ENCODE results near the gene WNK2. TPM values are rescaled to one million over a fixed set of nuclear protein-coding genes. Genes with fewer than 3 reads are reported as not detected.
"Not testable (repeated sequence)": the region's sequence is repeated elsewhere in the genome, so short reads cannot be mapped to it uniquely, and the experiment has no call there.

Gene WNK2
- total RNA-seq, 2 donors from 2014 or later = 0.70 to 1.1 TPM

DNA sequence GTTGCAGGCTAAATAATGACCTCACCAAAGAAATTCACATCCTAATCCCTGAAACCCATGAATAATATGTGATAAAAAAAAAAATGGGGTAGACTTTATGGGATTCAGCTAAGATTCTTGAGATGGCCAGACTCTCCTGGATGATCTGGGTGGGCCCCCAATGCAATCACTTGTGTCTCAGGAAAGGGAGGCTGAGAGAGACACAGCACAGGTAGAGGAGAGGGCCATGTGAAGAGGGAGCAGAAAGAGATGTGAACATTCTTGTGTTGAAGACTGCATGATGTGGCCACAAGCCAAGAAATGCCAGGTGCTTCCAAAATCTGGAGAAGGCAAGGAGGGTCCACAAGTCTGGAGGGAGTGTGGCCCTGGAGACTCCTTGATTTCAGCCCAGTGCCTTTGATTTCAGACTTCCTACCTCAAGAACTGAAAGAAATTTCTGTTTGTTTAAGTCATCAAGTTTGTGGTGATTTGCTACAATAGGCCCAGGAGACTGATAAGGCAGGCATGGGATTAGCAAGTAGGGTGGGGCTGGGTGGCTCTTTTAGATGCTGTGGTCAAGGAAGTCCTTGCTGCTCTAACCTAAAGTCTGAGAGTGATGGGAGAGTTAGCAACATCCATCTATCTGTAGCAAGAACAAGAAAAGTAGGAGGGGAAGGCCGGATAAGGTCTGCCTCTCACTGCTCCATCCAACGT, 180.9 kb downstream of the WNK2 start:
- peaks cover 0 to 3% of the 10 kb centered on the region in 2 donors for H3K36me3 Mint-ChIP-seq (ENCODE audit: insufficient read depth in 2 of 2)
- H3K27ac Mint-ChIP-seq = no peak overlapping the region
- no peak for DNase-seq
- peaks cover 12% of the 10 kb centered on the region for H3K27me3 Mint-ChIP-seq (ENCODE audit: low read depth)
- no peaks in the 10 kb centered on the region for H3K4me1 Mint-ChIP-seq (ENCODE audit: low read depth)
- peaks cover 2 to 4% of the 10 kb centered on the region in 2 donors for H3K9me3 Mint-ChIP-seq
- ATAC-seq (replicated peaks in 1 of 2) = no peak
- no peak overlapping the region for H3K4me3 Mint-ChIP-seq

DNA sequence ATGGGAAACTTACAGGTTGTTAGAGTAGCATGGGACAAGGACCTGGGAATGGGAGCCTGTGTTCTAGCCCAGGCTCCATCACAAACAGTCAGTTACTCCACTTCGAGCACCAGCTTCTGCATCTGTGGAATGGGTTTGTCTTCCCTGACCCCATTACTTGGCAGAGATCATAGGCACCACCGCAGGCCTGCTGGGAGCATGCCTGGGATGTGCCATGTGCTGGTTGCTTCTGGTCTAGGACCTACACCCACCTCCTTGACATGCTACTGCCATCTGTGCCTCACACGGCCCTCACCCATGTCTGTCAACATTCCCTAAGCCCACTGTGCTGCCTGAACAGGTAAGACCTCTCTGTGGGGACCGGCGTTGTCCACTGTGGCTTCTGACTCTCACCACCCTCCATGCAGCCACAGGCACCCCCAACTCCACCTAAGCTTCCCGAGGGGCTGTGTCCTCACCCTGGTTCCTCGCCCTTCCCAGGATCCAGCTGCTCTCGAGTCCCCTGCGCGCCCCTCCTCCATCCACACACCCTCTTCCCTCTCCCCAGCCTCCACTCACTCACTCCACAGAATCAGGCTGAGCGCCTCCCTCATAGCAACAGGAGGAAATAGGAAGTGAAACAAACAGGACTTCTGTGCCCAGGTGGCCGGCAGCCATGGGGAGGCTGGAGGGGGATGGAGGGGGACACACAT, 181.6 kb downstream of the WNK2 start:
- H3K27ac Mint-ChIP-seq = no peak overlapping the region
- no peak overlapping the region for H3K4me3 Mint-ChIP-seq
- ATAC-seq (replicated peaks in 1 of 2) = no peak

DNA sequence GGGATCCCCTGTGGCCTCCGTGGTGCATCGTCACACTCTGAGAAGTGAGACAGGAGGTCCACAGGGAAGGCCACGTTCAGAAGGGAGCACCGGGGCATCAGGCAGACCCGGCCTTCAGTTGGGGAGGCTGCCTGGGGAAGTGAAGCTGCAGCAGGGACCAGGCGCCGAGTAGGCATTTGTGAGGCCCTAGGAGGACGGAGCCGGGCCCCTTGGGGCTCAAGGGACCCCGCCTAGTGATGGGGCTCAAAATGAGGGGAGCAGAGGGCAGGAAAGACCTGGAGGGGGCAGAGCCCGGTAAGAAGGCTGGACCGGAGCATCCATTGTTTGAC, 182.1 kb downstream of the WNK2 start:
- Mint-ChIP-seq H3K9me3 (peaks cover 2 to 3% of the 10 kb centered on the region in 2 donors), H3K4me1 (ENCODE audit: low read depth) (no peaks in the 10 kb centered on the region), H3K27ac (no peak overlapping the region), H3K27me3 (ENCODE audit: low read depth) (peaks cover 24% of the 10 kb centered on the region), H3K36me3 (ENCODE audit: insufficient read depth in 2 of 2) (peaks cover 0 to 3% of the 10 kb centered on the region in 2 donors), H3K4me3 (no peak overlapping the region)
- no peak for DNase-seq
- no peak for ATAC-seq (replicated peaks in 1 of 2)

More for the DNA sequence above, 181.6 kb downstream of the WNK2 start:
- Mint-ChIP-seq H3K36me3 (ENCODE audit: insufficient read depth in 2 of 2) (peaks cover 0 to 3% of the 10 kb centered on the region in 2 donors), H3K9me3 (peaks cover 2 to 3% of the 10 kb centered on the region in 2 donors), H3K4me1 (ENCODE audit: low read depth) (no peaks in the 10 kb centered on the region), H3K27me3 (ENCODE audit: low read depth) (peaks cover 19% of the 10 kb centered on the region)
- DNase-seq = no peak

DNA sequence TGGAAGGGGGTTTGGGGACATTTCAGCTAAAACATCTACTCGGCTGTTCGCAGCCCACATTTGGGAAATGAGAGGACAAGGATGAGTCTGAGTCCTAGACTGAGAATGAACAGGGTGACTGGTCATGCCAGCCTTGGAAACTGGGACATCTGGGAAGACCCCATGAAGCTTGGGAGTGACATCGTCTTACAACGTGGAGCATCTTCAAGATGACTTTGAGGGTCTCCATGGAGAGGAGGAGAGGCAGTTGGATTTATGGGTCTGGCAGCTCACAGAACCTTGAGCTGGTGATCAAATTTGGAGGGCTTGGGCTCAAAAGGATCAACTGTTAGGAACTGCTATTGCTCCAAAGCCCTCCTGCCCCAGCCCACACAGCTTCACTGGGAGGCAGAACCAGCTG, 182.5 kb downstream of the WNK2 start:
- not testable (repeated sequence) for H3K9me3 Mint-ChIP-seq; H3K4me1 Mint-ChIP-seq (ENCODE audit: low read depth); H3K4me3 Mint-ChIP-seq; H3K36me3 Mint-ChIP-seq (ENCODE audit: insufficient read depth in 2 of 2); H3K27ac Mint-ChIP-seq; DNase-seq; ATAC-seq (replicated peaks in 1 of 2)
- H3K27me3 Mint-ChIP-seq (ENCODE audit: low read depth) = peaks cover 27% of the 10 kb centered on the region

DNA sequence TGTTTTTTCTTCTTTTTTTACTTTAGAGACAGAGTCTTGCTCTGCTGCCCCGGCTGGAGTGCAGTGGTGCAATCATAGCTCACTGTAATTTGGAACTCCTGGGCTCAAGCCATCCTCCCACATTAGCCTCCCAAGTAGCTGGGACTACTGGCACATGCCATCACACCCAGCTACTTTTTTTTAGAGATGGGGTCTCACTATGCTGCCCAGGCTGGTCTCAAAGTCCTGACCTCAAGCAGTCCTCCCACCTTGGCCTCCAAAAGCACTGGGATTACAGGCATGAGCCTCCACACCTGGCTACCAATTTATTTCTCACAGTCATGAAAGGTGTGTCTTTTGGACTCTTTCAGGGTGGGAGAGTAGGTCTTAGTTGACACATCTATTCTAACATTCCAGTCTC, 184.5 kb downstream of the WNK2 start:
- H3K4me3 Mint-ChIP-seq = no peak overlapping the region
- no peak for ATAC-seq (replicated peaks in 1 of 2)
- no peaks in the 10 kb centered on the region for H3K9me3 Mint-ChIP-seq
- no peak for DNase-seq
- peaks cover 33% of the 10 kb centered on the region for H3K27me3 Mint-ChIP-seq (ENCODE audit: low read depth)
- no peak overlapping the region for H3K27ac Mint-ChIP-seq
- no peaks in the 10 kb centered on the region for H3K36me3 Mint-ChIP-seq (ENCODE audit: insufficient read depth in 2 of 2)
- no peaks in the 10 kb centered on the region for H3K4me1 Mint-ChIP-seq (ENCODE audit: low read depth)

DNA sequence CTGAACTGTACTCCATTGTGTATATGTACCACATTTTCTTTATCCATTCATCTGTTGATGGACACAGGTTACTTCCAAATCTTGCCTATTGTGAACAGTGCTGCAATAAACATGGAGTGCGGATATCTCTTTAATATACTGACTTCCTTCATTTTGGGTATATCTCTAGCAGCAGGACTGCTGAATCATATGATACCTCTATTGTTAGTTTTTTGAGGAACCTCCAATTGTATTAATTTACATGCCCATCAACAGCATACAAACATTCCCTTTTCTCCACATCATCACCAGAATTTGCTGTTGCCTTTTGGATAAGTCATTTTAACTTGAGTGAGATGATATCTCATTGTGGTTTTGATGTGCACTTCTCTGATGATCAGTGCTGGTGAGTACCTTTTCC, 185.7 kb downstream of the WNK2 start:
- Mint-ChIP-seq H3K9me3 (no peaks in the 10 kb centered on the region), H3K4me1 (ENCODE audit: low read depth) (no peaks in the 10 kb centered on the region), H3K27ac (no peak overlapping the region), H3K36me3 (ENCODE audit: insufficient read depth in 2 of 2) (no peaks in the 10 kb centered on the region), H3K27me3 (ENCODE audit: low read depth) (peaks cover 28% of the 10 kb centered on the region), H3K4me3 (no peak overlapping the region)
- DNase-seq = no peak
- ATAC-seq (replicated peaks in 1 of 2) = no peak

Other genes starting within 250 kb of the WNK2 start
- gene FGD3, start 236.6 kb upstream of the WNK2 start, total RNA-seq = 10 to 100 TPM; 66.2 to 72.9 TPM
- 10 to 100 TPM; 53.1 to 56.8 TPM for gene SUSD3, start 125.4 kb upstream of the WNK2 start, total RNA-seq
- gene CARD19, start 87.9 kb upstream of the WNK2 start, total RNA-seq = 10 to 100 TPM; 65.7 to 70.0 TPM
- gene NINJ1, start 49.9 kb upstream of the WNK2 start, total RNA-seq = 100 to 1,000 TPM; 121 to 124 TPM